GM18526 (cell line): ENCODE results near the gene PRR14L.

Source experiments
- POLR2A ChIP-seq: IDR thresholded peaks from 3 replicates; pipeline ENCODE4 v1.6.1; 2011; ENCODE audit not compliant: insufficient read length; ENCODE audit errors: extremely low read depth

PRR14L gene

DNA sequence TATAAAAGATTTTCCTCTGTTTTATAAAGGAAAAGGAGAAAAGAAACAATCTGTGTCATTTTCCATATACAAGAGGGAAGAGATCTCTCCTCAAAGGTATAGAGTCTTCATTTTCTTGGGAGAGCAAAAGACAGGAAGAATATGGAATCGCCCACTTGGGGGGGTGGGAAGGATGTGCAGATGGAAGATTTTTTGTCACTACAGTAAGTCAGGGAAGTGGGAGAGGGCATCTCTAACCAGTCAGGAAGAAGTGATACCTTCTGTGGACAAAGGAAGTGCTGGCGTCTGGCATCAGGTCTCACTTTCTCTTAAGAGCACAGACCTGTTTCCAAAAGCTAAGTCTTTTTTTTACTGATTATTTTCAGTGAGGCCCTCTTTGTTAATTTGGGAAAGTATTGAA lies 1.4 kb downstream of the PRR14L start:
- TF ChIP-seq POLR2A = no peak

DNA sequence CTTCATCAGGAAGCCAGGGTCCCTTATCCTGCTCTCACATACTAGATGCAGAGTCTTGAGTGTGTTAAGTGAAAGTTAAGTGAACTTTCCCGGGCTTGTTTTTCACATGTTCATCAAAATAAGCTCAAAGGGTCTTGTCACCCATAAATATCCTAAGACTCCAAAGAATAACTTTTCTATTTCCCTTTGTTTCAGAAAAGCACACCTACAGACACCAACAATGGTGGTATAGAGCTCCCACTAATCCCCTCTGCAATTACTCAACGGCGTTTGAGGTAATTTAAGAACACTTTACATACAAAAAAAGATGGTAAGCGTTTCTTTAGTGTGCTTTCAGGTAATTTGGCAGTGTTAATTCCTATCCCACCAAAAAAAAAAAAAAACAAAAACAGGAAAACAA lies 2.5 kb downstream of the PRR14L start:
- no peak for TF ChIP-seq POLR2A

DNA sequence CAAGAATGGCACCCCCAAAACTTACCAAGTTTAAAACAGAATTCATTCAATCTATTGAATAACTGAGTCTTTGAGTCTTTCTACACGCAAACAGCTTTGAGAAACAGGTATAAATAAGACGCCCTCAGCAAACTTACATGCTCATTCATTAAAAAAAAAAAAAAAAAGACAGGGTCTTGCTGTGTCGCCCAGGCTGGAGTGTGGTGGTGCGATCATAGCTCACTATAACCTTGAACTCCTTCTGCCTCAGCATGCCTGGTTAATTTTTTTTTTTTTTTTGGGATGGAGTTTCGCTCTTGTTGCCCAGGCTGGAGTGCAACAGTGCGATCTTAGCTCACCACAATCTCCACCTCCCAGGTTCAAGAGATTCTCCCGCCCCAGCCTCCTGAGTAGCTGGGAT lies 6.1 kb downstream of the PRR14L start:
- TF ChIP-seq POLR2A = no peak

DNA sequence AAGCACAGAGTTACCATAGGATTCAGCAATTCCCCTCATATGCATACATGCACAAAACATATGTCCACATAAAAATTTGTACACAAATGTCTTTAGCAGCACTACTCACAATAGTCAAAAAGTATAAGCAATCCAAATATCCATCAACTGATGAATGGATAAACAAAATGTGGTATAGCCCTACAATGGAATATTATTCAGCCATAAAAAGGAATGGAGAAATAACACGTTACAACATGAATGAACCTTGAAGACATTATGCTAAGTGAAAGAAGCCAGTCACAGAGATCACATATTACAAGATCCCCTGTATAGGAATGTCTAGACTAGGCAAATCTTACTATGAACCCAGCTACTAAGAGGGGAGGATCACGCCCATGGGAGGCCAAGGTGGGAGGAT lies 7.2 kb downstream of the PRR14L start:
- TF ChIP-seq POLR2A = no peak

DNA sequence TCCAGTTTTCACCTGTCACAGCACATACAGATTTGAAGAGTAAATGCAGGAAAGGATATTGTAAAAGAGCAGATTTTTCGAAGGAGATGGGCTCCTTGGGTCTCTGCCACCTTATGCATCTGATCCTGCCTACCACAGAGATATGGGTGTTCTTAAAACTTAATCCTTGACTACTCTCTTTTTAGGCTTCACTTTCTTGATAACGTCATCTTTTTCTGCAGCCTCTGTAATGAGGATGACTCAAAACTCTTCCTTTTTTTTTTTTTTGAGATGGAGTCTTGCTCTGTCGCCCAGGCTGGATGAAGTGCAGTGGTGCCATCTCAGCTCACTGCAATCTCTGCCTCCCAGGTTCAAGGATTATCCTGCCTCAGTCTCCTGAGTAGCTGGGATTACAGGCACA lies 7.8 kb downstream of the PRR14L start:
- TF ChIP-seq POLR2A = no peak

DNA sequence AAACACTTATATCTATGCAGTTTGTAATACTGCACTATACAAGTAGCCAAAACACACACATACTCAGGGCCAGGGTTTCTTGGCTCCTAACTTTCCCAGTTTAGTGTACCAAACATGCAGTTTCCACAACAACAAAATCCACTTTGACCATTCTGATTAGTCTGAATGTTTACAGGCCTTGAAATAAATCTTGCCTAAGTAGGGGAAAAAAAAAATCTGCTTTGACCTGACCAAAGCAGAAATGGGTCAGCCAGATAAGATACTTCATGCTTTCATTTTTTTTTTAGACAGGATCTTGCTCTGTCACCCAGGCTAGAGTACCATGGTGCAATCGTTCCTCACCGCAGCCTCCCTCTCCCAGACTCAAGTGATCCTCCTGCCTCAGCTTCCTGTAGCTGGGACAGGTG lies 10.1 kb downstream of the PRR14L start:
- no peak for TF ChIP-seq POLR2A

DNA sequence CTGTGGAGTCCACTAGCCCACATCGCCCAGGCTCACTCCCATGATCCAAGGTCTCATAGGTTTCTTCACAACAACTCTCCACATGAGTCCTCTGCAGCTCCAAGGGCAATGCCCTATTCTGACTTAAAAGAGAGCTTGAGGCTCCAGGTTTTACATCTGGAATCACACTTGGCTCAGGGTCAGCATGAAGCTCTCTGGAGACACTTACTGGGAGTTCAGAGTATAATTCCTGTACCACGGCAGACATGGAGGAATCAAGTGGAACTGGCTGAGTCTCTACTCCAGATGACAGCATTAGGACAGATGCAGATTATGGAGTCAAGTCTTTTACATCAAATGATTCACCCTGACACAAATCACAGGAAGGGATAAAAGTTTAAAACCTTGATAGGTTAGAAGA lies 11.4 kb downstream of the PRR14L start:
- no peak for TF ChIP-seq POLR2A

DNA sequence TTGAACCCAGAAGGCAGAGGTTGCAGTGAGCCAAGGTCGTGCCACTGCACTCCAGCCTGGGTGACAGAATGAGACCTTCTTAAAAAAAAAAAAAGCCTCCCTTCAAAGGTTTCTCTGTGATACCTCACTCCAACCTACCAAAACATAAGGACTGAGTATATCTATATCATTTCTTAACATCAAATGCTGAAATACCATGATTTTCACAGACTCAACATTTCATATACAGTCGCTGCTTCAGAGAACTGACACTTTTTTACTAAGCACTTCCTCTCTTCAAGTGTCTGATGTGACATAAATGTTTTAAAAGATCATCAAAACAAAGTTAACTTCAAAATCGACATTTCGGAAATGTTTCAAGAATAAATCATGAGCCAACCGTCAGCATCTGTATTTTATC lies 12.0 kb downstream of the PRR14L start:
- TF ChIP-seq POLR2A = no peak

DNA sequence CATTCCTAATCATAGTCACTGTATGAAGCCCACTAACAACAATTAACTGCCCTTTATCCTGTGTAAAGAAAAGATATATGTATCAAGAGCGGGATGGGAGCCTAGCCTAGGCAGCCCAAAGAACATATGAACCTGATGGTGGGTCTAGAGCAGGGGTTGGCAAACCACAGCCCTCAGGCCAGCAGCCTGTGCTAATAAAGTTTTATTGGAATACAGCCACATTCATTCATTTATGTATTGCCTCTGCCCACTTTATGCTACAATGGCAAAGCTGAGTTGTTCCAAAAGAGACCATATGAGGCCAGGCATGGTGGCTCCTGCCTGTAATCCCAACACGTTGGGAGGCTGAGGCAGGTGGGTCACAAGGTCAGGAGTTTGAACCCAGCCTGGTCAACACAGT lies 13.5 kb downstream of the PRR14L start:
- no peak for TF ChIP-seq POLR2A

DNA sequence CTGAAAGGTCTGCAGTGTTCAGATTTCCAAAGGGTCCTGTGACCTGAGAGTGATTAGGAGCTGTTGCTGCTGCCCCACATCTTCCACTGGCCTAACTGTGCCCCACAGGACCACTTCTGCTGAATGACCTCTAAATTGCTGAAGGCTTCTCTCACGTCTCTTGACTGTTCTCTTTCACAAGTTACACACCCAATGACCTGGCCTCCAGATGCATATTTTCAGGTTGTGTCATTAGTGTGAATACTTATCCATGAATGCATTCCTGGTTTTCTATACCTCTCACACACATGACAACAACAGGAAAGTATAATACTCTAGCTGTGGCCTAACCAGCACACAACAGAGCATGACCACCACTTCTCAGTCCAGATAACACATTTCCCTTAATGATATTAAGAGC lies 15.4 kb downstream of the PRR14L start:
- TF ChIP-seq POLR2A = no peak

DNA sequence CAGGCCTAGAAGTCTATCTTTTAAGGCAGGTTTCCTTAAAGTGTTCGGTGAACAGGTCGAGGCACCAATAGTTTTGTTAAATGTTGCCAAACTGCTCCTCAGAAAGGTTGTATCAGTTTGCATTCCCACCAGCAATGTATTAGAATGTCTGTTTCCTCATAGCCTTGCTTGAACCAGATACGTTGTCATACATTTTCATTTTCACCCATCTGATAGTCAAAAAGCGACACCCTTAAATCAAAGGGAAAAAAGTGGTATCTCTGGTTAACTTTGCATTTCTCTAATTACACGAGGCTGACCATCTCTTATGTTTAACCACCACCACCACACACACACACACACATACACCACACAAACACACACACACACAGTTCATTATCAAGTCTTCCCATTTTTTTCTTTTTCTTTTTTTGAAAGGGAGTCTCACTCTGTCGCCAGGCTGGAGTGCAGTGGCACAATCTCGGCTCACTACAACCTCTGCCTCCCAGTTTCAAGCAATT lies 16.3 kb downstream of the PRR14L start:
- no peak for TF ChIP-seq POLR2A

DNA sequence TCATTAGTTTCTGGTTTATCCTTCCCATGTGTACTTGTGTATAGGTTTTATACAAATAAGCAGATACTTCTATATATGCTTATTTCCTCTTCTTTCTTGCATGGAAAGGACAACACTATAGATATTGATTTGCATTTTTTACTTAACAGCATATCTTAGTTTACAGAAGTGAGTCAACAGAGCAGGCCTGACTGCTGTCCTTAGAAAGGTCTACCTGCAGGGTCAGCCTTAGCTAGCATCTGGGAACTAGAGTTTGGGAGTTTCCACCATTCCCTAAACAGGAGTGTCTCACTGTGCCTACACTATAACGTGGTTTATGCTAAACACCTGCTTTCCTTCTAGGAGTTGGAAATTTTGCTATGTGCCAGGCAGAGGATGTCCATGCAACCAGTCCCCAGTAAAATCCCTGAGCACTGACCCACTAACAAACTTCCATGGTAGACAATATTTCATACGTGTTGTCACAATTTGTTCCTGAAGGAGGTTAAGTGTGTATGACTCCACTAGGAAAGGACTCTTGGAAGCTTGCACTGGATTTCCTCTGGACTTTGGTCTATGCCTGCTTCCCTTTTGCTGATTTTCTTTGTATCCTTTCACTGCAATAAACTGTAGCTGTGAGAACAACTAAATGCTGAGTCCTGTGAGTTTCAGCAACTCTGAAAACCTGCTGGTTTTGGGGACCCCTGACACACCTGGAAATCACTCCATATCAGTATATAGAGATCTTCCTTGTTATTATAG lies 17.7 kb downstream of the PRR14L start:
- no peak for TF ChIP-seq POLR2A

DNA sequence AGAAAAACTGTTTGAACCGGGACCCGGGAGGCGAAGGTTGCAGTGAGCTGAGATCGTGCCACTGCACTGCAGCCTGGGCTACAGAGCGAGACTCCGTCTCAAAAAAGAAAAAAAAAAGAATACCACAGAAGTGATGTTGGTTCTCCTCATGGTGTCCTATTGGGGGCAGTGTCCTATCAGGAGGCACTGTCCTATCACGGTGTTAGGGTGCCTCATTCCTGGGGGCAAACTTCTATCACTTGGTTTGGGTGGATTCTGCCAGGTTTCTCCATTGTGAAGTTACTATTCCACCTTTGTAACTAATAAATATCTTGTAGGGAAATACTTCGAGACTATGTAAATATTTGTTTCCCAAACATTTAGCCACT lies 19.6 kb downstream of the PRR14L start:
- TF ChIP-seq POLR2A = no peak

DNA sequence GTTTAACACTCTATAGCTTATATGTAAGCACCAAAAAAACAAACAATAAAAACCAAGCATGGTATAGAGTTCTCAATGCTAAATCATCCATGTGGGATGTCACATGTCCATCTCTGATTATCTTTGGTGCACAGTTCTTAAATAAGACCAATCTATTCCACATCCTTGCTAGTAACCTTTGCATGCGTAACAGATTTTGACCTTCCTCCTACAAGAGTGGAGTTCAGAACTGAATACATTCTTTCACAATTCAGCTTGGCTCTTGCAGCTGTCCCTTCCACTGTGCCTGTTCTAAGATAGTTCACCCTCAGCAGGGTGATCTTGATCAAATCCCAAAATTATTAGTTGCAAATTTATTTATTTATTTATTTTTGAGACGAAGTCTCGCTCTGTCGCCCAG lies 21.1 kb downstream of the PRR14L start:
- no peak for TF ChIP-seq POLR2A

DNA sequence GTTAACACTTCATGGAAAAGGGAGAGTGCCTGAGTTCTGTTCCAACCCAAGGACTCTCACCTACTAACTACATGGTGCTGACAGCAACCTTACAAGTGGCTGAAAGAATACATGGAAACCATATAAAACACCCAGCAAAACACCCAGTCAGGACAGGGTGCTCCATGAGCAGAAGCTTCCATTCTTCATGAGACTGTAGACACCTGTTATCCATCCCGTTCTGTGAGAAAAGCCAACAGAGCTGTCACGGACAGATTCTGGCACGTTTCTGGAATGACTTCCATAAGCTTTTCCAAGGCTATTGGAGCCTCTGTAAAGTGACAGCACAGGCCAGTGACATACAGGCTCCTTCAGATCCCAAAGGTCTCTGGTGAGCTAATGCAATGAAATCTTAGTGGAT lies 23.2 kb downstream of the PRR14L start:
- TF ChIP-seq POLR2A = no peak

DNA sequence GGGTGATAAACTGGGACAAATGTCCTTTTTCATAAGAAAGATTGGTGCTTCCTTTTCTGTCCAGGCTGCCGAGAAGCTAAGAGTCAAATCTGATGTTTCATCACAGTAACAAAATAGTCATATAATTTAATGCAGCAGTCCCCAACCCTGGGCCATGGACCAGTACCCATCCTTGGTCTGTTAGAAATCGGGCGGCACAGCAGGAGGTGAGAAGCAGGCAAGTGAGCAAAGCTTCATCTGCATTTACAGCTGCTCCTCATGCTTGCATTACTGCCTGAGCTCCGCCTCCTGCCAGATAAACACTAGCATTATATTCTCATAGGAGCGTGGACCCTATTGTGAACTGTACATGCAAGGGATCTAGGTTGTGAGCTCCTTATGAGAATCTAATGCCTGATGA lies 26.2 kb downstream of the PRR14L start:
- TF ChIP-seq POLR2A = no peak

DNA sequence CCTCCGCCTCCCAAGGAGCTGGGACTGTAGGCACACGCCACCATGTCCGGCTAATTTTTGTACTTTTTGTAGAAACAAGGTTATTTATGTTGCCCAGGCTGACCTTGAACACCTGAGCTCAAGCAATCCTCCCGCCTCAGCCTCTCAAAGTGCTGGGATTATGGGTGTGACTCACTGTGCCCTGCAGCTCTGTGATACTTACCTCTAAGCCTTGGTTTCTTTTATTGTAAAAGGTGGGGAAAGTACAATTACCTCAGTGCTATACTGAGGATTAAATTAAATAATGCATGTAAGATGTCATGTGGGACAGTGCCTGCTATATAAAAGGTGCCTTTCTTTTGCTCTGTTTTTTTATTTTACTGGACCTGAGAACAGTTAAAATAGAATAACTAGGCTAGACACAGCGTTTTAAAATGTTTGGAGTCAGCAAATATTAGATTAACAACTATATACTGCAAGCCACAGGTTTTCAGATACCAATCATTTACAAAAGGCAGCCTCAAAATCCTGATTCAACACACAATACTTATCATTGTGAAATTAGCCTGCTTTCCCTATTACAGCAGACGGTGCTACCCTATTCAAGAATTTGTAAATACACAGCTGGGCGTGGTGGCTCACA lies 30.0 kb downstream of the PRR14L start:
- no peak for TF ChIP-seq POLR2A
